ENCODE results near the gene WNT11. TPM values are rescaled to one million over a fixed set of nuclear protein-coding genes. Genes with fewer than 3 reads are reported as not detected.

The WNT11 gene
- polyA plus RNA-seq, 1 donor (not counting 4 experiments of a cell fraction or from before 2014, with no cell fraction given): not detected

- dilution Hi-C loops (cut with MboI; ENCODE audit: extremely low pct_ligation_motif_present, low sequenced_read_pairs): no loop called here
- Histone ChIP-seq H4K20me1 (ENCODE audit: control insufficient read depth, extremely low read depth, insufficient read depth, low read length) (no peaks in the 10 kb centered on the region), H3K27me3 (ENCODE audit: control insufficient read depth, extremely low read depth, insufficient read depth, low read length) (peaks cover 60% of the 10 kb centered on the region), H2AFZ (ENCODE audit: control insufficient read depth, low read length) (no peak overlapping the region), H3K27ac (ENCODE audit: control insufficient read depth, insufficient read depth, low read length) (no peak overlapping the region), H3K4me3 (ENCODE audit: control insufficient read depth in 2 of 3, extremely low read depth in 1 of 3, insufficient read depth in 2 of 3, low read depth in 1 of 3, low read length in 3 of 3) (no peak overlapping the region), H3K79me2 (ENCODE audit: control insufficient read depth, insufficient read depth, low read length) (no peaks in the 10 kb centered on the region), H3K9me1 (ENCODE audit: control insufficient read depth, extremely low read depth, insufficient read depth, low read length) (no peaks in the 10 kb centered on the region), H3K9me3 (ENCODE audit: control insufficient read depth, low read depth, low read length) (no peaks in the 10 kb centered on the region), H3K36me3 (ENCODE audit: control insufficient read depth in 2 of 2, extremely low read depth in 1 of 2, insufficient read depth in 2 of 2, low read length in 2 of 2) (no peaks in the 10 kb centered on the region), H3K9ac (ENCODE audit: control insufficient read depth, extremely low read depth, insufficient read depth, low read length) (no peak overlapping the region), H3K4me2 (ENCODE audit: control insufficient read depth, extremely low read depth, insufficient read depth, low read depth, low read length) (no peak overlapping the region), H3K4me1 (ENCODE audit: control insufficient read depth, extremely low read depth, insufficient read depth, low read length) (peaks cover 15% of the 10 kb centered on the region)
- no peak for DNase-seq (ENCODE audit: low read depth, low spot score)
- TF ChIP-seq CTCF (optimal IDR thresholded peaks at IDR 0.05 in 1 of 3, IDR thresholded peaks at IDR 0.05 in 1 of 3, conservative IDR thresholded peaks at IDR 0.05 in 1 of 3; ENCODE audit: extremely low read depth in 1 of 3, insufficient read depth in 2 of 3, low read length in 3 of 3) (no peak), EZH2 (IDR thresholded peaks at IDR 0.05; ENCODE audit: low read length) (no peak)
- FAIRE-seq: no peak
Observed at GRCh38 chr11:76212086-76213035, 6.1 kb upstream of the WNT11 start.

- FAIRE-seq (no peak), DNase-seq (ENCODE audit: low read depth, low spot score) (no peak)
- peak overlapping the region; percentile 60 for H3K4me2 ChIP-seq (ENCODE audit: control insufficient read depth, extremely low read depth, insufficient read depth, low read depth, low read length)
- peak; percentile 72 for TF ChIP-seq EZH2 (IDR thresholded peaks at IDR 0.05; ENCODE audit: low read length)
- TF ChIP-seq CTCF (optimal IDR thresholded peaks at IDR 0.05 in 1 of 3, IDR thresholded peaks at IDR 0.05 in 1 of 3, conservative IDR thresholded peaks at IDR 0.05 in 1 of 3; ENCODE audit: extremely low read depth in 1 of 3, insufficient read depth in 2 of 3, low read length in 3 of 3): no peak
- H3K9me1 ChIP-seq (ENCODE audit: control insufficient read depth, extremely low read depth, insufficient read depth, low read length): no peaks in the 10 kb centered on the region
- H3K4me1 ChIP-seq (ENCODE audit: control insufficient read depth, extremely low read depth, insufficient read depth, low read length): peaks cover 17% of the 10 kb centered on the region
- H3K36me3 ChIP-seq (ENCODE audit: control insufficient read depth in 2 of 2, extremely low read depth in 1 of 2, insufficient read depth in 2 of 2, low read length in 2 of 2): no peaks in the 10 kb centered on the region
- peak overlapping the region in 1 of 3 experiments; percentile 40 for H3K4me3 ChIP-seq (ENCODE audit: control insufficient read depth in 2 of 3, extremely low read depth in 1 of 3, insufficient read depth in 2 of 3, low read depth in 1 of 3, low read length in 3 of 3)
- H3K27me3 ChIP-seq (ENCODE audit: control insufficient read depth, extremely low read depth, insufficient read depth, low read length): peaks cover 72% of the 10 kb centered on the region
- H2AFZ ChIP-seq (ENCODE audit: control insufficient read depth, low read length): no peak overlapping the region
- dilution Hi-C loops (cut with MboI; ENCODE audit: extremely low pct_ligation_motif_present, low sequenced_read_pairs): no loop called here
- H4K20me1 ChIP-seq (ENCODE audit: control insufficient read depth, extremely low read depth, insufficient read depth, low read length): no peaks in the 10 kb centered on the region
- no peaks in the 10 kb centered on the region for H3K79me2 ChIP-seq (ENCODE audit: control insufficient read depth, insufficient read depth, low read length)
- no peak overlapping the region for H3K27ac ChIP-seq (ENCODE audit: control insufficient read depth, insufficient read depth, low read length)
- H3K9ac ChIP-seq (ENCODE audit: control insufficient read depth, extremely low read depth, insufficient read depth, low read length): no peak overlapping the region
- no peaks in the 10 kb centered on the region for H3K9me3 ChIP-seq (ENCODE audit: control insufficient read depth, low read depth, low read length)
Observed at GRCh38 chr11:76210931-76211851, 4.9 kb upstream of the WNT11 start.

Data from keratinocyte (primary cell).